Left renal cortex interstitium (tissue), 4 donors: Measurements from ENCODE around the gene ADAMTSL4. TPM values are rescaled to one million over a fixed set of nuclear protein-coding genes. Genes with fewer than 3 reads are reported as not detected.
"Not testable (repeated sequence)": the region's sequence is repeated elsewhere in the genome, so short reads cannot be mapped to it uniquely, and the experiment has no call there.

Experiments
- DNase-seq, 4 donors: peaks; one replicate each; pipeline ENCODE4 v3.0.0-alpha.2; 2013; ENCODE audit warnings: low read depth in 4 of 4, low spot score in 2 of 4, missing footprints in 1 of 4
- polyA plus RNA-seq, 4 donors: library from polyadenylated mRNA; unstranded; fragments of 120-200 nt; gene quantifications; one replicate each; pipeline ENCODE4 v1.2.1, GENCODE V29; 2013; ENCODE audit not compliant: insufficient read length in 4 of 4

The ADAMTSL4 gene
- polyA plus RNA-seq, 4 donors, result 12.7 to 19.5 (median 16.3) TPM

DNA sequence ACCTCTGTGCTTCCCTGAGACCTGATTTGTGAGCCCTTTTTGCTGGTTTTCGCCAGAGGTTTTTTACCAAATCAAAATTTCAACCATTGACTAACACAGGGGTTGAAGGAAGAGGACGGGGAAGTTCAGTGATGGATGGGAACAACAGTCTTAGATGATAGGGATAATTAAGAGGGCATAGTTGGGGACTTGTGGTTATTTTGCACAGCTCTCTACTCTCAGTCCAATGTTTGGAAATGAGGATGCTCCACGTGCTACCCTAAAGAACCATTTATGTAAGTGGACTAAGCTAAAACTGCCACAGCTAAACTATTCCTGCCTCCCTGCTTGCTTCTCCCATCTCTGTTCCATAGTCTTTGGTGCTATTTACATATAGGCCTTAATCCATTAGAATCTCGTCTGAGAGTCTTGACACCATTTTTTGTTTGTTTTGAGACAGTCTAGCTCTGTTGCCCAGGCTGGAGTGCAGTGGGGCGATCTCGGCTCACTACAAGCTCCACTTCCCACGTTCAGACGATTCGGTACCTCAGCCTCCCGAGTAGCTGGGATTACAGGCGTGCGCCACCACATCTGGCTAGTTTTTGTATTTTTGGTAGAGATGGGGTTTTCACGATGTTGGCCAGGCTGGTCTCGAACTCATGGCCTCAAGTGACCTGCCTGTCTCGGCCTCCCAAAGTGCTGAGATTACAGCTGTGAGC, 30.9 kb downstream of the ADAMTSL4 start:
- DNase-seq, result no peak

DNA sequence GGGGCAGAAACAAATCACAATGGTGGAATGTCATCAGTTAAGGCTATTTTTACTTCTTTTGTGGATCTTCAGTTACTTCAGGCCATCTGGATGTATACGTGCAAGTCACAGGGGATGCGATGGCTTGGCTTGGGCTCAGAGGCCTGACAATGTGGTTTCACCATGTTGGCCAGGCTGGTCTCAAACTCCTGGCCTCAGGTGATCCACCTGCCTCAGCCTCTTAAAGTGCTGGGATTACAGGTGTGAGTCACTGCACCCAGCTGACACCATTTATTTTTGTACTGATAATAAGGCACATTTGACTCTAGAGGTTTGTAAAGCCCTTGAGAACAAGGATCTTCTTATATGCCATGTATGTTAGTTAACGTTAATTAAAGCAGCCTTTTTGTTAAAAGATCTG, 31.8 kb downstream of the ADAMTSL4 start:
- DNase-seq, result not testable (repeated sequence)

DNA sequence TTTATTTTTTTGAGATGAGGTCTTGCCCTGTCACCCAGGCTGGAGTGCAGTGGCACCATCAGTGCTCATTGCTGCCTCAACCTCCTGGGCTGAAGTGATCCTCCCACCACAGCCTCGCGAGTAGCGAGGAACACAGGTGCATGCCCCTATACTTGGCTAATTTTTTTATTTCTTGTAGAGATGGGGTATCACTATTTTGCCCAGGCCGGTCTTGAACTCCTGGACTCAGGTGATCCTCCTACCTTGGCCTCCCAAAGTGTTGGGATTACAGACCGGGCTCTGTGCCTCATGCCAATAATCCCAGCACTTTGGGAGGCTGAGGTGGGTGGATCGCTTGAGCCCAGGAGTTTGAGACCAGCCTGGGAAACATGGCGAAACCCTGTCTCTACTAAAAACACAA, 32.2 kb downstream of the ADAMTSL4 start:
- not testable (repeated sequence) for DNase-seq

DNA sequence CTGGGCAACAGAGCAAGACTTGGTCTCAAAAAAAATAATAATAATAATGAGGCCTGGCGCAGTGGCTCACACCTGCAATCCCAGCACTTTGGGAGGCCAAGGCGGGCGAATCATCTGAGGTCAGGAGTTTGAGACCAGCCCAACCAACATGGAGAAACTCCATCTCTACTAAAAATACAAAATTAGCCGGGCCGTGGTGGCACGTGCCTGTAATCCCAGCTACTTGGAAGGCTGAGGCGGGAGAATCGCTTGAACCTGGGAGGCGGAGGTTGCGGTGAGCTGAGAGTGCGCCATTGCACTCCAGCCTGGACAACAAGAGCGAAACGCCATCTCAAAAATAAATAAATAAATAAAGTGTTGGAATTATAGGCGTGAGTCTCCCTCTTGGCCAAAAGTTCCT, 32.8 kb downstream of the ADAMTSL4 start:
- DNase-seq, result not testable (repeated sequence)

DNA sequence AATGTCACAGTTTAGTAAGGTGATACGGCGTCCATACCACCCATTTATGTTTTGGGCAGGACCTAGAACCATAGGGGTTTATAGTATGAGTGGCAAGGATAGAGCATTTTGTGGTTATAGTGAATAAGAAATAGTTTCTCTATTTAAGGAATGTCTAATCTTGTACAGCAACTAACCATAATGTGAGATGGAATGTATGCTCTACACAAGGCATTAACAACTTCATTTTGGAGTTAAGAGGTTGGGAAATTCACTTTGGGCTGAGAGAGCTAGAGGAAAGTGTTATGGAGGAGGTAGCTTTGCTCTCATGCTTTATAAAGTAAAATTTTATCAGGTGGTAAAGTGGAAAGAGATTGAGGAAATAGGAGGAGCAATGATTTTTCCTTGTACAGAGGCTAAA, 33.2 kb downstream of the ADAMTSL4 start:
- no peak for DNase-seq

DNA sequence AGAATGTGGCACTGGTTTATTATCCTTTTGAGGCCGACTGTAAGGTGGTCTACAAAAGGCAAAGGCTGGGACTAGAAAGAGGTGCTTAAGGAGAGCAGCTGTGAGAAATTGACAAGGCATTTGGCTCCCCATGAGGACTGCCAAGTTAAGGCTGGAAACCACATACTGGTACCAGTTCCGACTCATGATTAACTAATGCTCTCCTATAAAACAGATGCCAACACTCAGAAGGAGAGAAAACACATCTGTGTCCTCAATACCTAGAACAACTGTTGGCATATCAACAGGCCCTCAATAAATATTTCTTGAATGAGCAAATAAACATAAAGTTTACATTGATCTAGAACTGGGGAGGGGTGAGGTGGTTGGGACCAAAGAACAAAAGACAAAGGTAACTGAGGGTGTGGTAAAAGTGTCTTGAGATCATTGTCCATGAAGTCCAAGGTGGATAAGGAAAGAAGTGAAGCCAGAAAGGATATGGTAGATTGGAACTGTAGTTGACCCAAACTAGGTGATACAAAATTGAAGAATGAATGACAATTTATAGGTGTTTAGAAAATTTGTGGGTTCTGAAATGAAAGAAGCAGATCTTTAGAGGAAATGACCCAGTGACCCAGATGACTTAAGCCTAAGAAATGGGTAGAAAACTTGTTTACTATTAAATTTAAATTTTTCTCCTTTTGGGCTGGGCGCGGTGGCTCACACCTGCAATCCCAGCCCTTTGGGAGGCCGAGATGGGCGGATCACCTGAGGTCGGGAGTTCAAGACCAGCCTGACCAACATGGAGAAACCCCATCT, 47.1 kb downstream of the ADAMTSL4 start:
- no peak for DNase-seq

DNA sequence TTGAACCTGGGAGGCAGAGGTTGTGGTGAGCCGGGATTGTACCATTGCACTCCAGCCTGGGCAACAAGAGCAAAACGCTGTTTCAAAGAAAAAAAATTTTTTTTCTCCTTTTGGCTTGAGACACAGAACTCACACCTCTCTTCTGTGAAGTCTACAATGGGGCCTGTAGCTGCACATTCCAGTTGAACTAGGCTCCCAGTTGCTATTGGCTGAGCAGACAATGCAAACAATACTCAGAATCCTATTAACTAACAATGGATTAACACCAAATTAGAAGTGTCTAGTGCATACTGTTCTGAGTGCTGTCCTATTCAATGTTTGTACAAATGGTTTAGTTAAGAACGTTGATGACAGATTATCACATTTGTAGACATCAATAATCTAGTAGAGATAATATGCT, 47.8 kb downstream of the ADAMTSL4 start:
- DNase-seq, result no peak

DNA sequence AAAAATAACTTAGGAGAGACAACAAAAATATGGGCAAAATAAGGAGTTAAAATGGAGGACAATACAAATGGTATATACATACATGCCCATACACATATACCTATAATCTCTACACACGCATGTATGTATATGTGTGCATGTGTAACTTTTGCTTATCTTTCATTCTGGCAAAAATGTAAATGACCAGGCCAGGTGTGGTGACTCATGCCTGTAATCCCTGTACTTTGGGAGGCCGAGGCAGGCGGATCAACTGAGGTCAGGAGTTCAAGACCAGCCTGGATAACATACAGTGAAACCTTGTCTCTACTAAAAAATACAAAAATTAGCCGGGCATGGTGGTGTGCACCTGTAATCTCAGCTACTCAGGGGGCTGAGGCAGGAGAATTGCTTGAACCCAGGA, 49.1 kb downstream of the ADAMTSL4 start:
- DNase-seq, result not testable (repeated sequence)

DNA sequence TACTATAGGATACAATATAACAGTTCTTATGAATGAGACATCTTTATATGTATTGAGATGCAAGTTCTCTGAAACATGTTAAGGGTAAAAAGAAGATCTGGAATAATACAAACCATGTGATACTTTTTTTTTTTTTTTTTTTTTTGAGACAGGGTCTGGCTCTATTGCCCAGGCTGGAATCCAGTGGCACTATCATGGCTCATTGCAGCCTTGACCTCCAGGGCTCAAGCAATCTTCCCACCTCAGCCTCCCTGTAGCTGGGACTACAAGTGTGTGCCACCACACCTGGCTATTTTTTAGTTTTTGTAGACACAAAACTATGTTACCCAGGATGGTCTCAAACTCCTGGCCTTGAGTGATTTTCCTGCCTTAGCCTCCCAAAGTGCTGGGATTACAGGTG, 52.3 kb downstream of the ADAMTSL4 start:
- no peak for DNase-seq

DNA sequence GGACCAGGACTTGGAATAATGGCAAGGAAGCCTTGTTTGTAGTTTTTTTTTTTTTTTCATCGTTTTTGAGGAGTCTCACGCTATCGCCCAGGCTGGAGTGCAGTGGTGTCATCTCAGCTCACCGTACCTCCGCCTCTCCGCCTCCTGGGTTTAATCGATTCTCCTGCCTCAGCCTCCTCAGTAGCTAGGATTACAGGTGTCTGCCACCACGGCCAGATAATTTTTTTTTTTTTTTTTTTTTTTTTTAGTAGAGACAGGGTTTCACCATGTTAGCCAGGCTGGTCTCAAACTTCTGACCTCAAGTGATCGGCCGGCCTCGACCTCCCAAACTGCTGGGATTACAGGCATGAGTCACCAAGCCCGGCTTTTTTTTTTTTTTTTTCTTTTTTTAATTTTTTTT, 53.2 kb downstream of the ADAMTSL4 start:
- not testable (repeated sequence) for DNase-seq

DNA sequence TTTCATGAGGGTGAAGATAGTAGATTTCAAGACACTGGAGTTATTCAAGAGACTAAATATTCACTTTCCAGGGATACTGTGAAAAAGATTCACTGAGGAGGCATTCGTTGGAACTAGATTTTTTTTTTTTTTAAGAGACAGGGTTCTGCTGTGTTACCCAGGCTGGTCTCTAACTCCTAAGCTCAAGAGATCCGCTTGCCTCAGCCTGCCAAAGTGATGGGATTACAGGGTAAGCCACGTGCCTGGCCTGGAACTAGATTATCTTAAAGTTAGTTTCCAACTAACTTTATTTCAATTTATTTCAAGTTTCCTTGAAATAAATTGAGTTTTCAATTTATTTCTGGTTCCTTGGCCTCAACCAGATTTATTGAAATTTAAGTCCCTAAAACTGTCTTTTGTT, 54.5 kb downstream of the ADAMTSL4 start:
- no peak for DNase-seq

DNA sequence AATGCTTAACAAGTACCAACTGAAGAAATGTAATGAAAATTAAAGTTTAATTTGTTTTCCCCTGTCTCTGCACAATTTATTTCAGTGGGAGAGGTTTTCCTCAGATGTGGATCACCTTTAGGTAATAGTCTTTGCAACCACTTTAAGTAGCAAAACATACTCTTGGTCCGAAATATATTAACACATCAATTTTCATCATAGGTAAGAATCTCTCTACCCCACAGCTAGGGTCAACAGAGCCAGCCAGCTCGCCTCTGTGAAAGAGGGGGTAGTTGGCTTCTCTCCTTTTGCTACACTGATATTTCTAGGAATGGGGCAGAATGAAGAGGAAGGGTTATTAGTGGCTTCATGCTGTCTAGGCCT, 55.0 kb downstream of the ADAMTSL4 start:
- DNase-seq, result no peak

DNA sequence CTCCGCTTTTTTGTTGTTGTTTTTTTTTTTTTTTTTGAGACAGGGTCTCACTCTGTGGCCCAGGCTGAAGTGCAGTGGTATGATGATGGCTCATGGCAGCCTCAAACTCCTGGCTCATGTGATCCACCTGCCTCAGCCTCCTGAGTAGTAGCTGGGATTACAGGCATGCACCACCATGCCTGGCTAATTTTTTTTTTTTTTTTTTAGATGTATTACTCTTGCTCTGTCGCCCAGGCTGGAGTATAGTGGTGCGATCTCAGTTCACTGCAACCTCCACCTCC, 56.2 kb downstream of the ADAMTSL4 start:
- DNase-seq, result not testable (repeated sequence)

DNA sequence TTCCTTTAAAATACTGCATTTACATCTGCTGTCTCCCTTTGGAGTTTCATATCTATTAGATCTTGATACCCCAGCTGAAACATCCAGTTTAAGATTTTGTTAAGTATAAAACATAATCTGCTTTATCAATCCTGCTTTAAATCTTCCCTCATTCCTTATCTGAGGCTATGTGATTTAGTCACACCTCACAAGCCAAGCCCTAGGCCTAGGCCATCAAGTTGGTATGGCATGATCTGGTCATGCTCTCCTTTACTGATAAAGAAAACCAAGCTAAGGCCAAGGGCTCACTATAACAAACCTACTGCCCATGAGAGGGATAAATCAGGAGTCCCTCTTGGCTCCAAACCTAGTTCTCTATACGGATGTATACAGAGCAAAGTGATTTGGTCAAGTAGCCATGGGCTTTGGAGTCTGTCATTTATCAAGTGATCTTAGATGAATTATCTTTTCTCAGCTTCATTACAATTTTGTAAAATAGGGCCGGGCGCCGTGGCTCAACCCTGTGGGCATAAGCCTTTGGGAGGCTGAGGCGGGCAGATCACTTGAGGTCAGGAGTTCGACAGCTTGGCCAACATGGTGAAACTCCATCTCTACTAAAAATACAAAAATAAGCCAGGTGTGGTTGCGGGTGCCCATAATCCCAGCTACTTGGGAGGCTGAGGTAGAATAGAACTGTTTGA, 57.4 kb downstream of the ADAMTSL4 start:
- no peak for DNase-seq

DNA sequence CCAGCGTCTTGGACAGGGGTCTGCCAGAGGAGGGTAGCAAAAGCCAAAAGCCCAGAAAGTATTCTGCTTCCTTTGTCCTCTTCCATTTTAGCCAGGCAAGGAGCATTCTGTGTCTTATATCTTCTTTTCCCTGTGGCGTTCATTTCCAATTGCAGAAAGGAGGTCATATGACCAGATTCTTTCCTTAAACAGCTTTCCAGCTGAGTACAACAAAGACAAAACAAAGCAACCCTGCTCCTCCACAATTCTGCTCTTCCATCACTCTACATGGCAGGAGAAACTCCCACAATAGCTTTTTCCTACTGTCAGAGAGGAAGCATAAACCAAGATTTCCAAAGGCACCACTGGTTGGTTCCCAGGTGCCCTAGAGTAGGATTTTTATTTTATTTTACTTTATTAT, 60.5 kb downstream of the ADAMTSL4 start:
- DNase-seq, result no peak

Other genes with a start within 250 kb of the ADAMTSL4 start
- 100 to 1,000 TPM in 2 of 4 donors, 10 to 100 TPM in 2; 48.7 to 132 (median 80.9) TPM for gene PRPF3, start 227.9 kb upstream of the ADAMTSL4 start, polyA plus RNA-seq
- gene RPRD2, start 185.3 kb upstream of the ADAMTSL4 start, polyA plus RNA-seq, result 10 to 100 TPM; 45.8 to 56.0 (median 50.1) TPM
- gene TARS2, start 62.0 kb upstream of the ADAMTSL4 start, polyA plus RNA-seq, result 10 to 100 TPM; 19.5 to 32.6 (median 28.0) TPM
- 10 to 100 TPM; 12.4 to 16.0 (median 15.1) TPM for gene ECM1, start 41.3 kb upstream of the ADAMTSL4 start, polyA plus RNA-seq
- under 1 TPM in 3 of 4 donors, not detected in 1; 0.55 to 0.64 (median 0.64) TPM for gene FALEC, start 33.7 kb upstream of the ADAMTSL4 start, polyA plus RNA-seq
- gene MCL1, start 30.2 kb downstream of the ADAMTSL4 start, polyA plus RNA-seq, result 100 to 1,000 TPM; 142 to 214 (median 160) TPM
- gene ENSA, start 80.2 kb downstream of the ADAMTSL4 start, polyA plus RNA-seq, result 100 to 1,000 TPM; 213 to 231 (median 221) TPM
- gene GOLPH3L, start 147.7 kb downstream of the ADAMTSL4 start, polyA plus RNA-seq, result 10 to 100 TPM; 35.7 to 41.6 (median 39.5) TPM
- gene HORMAD1, start 171.5 kb downstream of the ADAMTSL4 start, polyA plus RNA-seq, result not detected
- 10 to 100 TPM in 2 of 4 donors, 1 to 10 TPM in 2; 9.1 to 14.7 (median 10.2) TPM for gene CTSS, start 216.4 kb downstream of the ADAMTSL4 start, polyA plus RNA-seq